Measurements from ENCODE around the gene CNOT4.
"Not testable (repeated sequence)": the region's sequence is repeated elsewhere in the genome, so short reads cannot be mapped to it uniquely, and the experiment has no call there.

CNOT4 gene

DNA sequence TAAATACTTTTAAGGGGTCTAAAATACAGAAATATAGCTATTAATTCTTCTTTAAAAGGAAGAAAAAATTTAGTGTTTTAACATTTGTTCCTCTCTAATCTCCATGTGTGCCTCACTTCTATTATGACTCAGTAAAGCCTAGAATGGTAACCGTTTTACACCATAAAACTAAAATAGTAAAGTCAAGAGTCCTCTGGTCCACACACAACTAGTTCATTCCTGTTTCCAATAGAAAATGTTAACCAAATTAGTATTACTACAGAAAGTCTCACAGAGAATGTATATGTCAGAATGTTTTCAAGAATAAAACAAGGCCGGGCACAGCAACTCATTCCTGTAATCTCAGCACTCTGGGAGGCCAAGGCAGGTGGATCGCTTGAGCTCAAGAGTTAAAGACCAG lies 55.8 kb downstream of the CNOT4 start:
- DNase-seq (ENCODE audit: low read depth in 2 of 3, low spot score in 1 of 3), result no peak

DNA sequence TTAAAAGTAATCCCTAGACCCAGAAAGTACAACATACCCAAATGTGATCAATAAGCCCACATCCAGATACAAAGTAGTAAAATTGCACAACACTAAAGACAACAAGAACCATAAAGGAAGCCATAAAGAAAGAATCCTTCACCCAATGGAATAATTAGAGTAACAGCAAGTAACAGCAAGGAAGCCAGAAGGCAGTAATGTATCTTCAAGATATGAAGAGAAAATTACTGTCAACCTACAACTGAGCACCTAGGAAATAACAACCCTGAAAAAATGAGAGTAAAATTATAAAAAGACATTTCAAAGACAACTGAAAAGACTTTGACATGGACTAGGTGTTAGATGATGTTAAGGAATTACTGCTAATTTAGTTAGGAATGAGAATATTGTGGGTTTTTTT lies 60.5 kb downstream of the CNOT4 start:
- DNase-seq (ENCODE audit: low read depth in 2 of 3, low spot score in 1 of 3), result no peak

DNA sequence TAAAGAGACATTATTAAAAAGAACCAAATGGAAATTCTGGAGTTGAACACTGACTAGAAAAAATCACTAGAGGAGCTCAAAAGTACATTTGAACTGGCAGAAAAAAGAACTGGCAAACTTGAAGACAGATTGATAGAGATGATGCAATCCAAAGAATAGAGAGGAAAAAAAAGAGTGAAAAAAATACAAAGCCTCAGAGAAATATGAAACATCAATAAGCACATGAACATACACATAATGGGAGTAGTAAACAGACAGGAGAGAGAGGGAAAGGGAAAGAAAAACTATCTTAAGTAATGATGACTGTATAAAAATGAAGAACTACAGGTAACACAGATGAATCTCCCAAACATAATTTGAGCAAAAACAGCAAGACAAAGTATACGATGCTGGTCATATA lies 61.1 kb downstream of the CNOT4 start:
- DNase-seq (ENCODE audit: low read depth in 2 of 3, low spot score in 1 of 3), result no peak

DNA sequence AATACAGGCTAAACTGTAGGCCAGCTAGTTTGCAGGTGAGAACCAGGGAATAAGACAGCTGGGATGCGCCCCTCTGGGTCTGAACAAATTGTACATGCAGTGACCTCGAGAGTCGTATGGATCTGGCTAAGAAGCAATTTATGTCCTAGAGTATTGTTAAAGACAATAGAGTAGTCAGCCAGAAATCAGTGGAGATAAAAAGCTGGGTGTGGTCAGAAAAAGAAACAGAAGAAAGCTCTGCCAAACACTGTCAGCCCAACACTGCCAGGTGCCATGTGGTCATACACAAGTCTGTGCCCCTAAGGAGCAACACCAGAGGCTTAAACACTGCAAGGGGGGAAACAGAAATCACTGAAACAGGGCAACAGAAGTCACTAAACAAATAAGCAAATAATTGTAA lies 62.2 kb downstream of the CNOT4 start:
- no peak for DNase-seq (ENCODE audit: low read depth in 2 of 3, low spot score in 1 of 3)

DNA sequence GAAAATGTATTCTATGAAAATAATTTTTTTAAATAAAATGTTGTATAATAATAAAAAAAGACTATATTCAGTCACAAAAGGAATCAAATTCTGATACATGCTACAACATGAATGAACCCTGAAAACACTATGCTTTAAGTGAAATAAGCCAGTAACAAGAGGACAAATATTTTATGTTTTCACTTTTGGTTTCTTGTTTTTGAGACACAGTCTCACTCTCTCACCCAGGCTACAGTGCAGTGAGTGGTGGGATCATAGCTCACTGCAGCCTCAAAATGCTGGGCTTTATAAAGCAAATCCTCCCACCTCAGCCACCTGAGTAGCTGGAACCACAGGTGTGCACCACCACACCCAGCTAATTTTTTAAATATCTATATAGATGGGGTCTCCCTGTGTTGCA lies 64.2 kb downstream of the CNOT4 start:
- no peak for DNase-seq (ENCODE audit: low read depth in 2 of 3, low spot score in 1 of 3)

DNA sequence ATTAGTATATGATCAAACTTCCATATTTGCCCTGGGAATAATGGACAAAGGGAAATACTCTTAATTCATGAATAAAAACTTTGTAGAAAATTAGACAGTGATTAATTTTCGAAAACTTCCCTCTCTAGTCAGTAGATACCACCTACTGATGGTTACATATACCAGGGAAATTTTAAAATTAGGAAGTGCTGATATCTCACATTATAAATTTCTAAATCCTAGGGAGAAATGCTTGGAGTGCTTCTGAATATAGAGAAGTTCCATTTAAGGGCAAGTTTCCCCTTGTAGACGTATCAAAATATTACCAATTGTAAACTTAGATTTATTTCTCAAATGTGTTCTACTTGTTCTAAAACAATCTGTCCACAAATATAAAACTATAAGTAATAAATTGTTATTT lies 64.6 kb downstream of the CNOT4 start:
- not testable (repeated sequence) for DNase-seq (ENCODE audit: low read depth in 2 of 3, low spot score in 1 of 3)

DNA sequence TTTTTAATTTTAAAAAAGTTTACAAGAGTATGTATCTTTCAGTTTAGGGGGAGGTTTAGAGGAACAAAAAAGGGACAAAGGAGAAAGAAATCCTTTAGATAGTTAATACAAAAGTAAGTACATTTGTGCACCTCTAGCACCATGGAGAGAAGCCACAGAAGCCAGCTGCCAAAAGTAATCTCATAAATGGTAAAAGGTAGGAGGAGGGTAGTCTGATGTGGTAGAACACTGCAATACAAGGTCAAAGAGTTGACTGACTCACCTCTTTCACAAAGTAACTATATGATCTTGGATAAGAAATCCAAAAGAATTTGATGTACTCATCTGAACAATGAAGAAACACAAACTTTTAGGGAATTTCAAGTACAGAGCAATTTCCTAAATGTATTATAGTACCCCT lies 68.1 kb downstream of the CNOT4 start:
- no peak for DNase-seq (ENCODE audit: low read depth in 2 of 3, low spot score in 1 of 3)

DNA sequence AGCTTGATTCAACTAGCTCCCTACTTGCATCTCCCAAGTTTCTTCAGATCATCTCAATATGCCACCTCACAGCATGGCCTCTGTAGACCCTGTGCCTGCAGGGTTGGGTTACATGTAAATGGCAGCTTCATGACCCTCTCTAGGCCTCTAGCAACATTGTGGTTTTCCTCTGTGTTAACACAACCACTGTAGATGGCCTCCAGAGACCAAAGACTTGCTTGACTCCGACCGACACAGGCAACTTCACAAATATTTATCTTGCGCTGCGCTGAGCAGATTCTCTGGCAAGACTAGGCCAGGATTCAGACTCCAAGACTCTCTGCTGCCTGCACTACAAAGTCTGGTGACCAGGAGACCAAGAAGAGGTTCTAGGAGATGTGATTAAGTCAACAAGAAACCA lies 75.9 kb downstream of the CNOT4 start:
- no peak for DNase-seq (ENCODE audit: low read depth in 2 of 3, low spot score in 1 of 3)

DNA sequence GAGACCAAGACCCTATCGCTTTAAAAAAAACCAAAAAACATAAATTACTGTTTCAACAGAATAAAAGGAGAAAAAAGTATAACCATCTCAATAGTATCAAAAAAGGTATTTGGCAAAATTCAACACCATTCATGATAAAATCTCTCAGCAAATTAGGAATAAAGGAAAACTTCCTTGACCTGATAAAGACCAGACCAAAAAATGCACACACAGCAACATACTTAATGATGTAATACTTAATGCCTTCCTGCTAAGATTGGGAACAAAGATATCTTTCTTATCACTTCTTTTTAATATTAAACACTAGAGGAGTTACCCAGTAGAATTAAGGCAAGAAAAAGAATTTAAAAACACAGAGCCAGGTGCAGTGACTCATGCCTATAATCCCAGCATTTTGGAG lies 79.3 kb downstream of the CNOT4 start:
- no peak for DNase-seq (ENCODE audit: low read depth in 2 of 3, low spot score in 1 of 3)

DNA sequence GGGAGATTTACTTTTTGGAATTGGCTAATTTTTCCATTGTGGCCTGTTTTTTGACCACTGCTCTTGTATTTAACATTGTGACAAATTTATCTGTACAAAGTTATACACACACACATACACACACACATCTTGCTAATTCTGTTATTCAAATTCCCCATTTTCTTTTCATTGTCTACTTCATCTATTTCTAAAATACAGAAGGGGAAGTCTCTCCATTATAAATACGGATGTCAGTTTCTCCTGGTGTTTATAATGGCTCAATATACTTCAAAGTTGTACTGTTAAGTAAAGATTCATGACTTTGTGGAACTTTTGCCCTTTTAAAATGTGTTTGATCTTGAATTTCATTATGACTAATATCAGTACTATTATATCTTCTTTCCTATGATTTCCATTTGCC lies 81.0 kb downstream of the CNOT4 start:
- DNase-seq (ENCODE audit: low read depth in 2 of 3, low spot score in 1 of 3), result no peak

DNA sequence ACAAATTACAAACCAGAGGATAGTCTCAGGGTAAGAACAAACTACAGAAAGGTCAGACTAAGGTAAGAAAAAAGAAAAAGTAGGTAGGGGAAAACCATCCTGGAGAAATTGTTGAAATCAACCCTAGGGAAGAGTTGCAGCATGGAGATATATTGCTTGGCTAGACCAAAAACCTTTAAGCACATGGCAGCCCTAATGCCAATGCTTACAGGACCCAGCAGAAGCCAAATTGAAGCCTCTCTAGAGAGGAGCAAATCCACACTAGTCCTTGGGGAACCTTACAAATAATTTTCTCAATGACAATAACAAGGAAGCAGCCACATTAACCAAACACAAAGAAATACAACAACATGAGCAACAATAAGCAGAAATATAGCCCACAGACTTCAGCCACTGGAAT lies 81.9 kb downstream of the CNOT4 start:
- DNase-seq (ENCODE audit: low read depth in 2 of 3, low spot score in 1 of 3), result no peak

DNA sequence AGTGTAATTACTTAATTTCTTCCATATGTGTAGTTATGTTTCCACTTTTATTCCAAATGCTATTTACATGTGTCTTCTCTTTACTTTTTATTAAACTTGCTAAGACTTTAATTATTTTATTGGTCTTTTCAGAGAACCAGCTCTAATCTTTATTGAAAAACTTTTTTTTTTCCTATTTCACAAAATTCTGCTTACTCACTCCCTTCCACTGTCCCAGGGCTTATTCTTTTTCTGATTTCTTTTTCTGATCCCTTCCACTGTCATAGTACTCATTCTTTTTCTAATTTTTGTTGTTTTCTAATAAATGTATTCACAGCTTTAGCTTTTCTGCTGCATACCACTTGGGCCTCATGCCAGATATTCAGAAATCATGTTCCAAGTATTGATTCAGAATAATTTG lies 82.7 kb downstream of the CNOT4 start:
- DNase-seq (ENCODE audit: low read depth in 2 of 3, low spot score in 1 of 3), result no peak

DNA sequence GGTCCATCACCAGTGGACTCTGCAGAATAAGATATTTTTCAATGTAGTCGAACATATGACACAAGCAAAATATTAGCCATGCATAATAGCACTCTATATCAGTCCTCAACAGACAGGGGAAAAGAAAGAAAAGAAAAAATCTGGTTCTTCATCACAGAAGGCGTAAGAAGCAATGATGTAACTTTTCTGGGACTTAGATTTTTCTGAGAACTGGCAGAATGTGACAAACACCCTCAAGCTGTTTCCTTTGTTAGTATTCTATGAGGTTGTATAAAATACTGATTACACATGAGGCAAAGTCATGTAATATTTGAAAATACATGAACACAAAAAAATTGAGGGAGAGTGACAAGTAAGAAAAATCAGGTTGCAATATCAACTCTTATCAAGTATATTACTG lies 84.9 kb downstream of the CNOT4 start:
- DNase-seq (ENCODE audit: low read depth in 2 of 3, low spot score in 1 of 3), result no peak

DNA sequence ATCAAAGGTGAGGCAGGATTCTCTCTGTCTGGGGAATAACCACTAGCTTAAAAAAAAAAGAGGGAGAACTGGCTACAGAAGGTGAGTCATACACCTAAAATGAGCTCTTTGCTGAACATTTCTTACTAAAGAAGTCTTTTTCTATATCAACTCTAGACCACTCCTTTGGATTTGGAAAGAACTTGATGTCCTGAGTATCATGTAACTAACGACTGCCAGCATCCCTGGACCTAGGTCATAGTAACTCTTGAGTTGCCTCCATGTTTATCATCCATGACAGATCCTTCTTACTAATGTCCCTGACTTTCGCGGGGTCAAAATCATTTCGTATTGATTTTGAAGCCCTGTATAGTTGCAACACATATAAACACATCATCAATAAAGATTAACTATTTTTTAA lies 89.1 kb downstream of the CNOT4 start:
- DNase-seq (ENCODE audit: low read depth in 2 of 3, low spot score in 1 of 3), result no peak

DNA sequence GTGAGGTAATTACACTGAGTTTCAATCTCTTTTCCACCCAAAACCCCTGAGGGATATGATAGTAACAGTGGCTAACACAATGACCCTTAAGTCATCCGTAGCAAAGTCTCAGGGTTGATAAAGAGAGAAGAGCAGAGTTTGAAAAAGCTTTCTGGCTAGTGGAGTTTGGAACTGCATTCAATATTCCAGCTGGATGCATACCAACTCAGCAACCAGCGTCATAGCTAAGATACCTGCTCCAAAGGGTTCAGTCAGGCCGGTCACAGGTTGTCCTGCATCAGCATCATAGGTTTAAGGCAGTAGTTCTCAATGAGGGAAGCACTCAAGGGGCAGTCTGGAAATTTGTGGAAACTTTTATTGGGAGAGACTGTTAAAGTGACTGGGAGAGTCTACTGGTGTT lies 93.5 kb downstream of the CNOT4 start:
- no peak for DNase-seq (ENCODE audit: low read depth in 2 of 3, low spot score in 1 of 3)

DNA sequence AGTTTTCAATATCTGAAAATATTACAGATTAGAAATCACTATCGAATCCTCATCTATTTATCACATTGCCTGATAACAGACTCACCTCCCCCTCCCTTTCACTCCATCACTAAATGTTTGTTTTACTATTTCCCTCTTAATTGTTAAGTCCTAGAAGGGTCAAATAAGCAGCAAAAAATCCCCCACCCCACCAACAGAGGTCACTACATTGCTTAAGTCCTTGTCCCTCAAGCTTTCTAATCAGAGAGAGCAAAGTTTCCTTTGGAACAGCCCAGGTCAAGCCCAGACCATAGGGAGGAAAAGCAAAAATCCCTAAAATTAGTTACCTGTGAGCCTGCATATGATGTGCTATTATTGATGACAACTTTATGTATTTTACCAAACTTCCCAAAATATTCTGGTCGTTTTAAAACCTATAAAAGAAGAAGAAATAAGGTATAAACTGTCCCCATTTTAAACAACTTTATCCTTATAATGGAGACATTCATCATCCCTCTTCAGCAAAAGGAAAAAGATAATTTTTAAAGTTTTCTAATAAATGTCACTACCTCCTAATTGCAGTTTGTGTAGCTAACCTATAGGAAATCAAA lies 95.0 kb downstream of the CNOT4 start:
- peak in 2 of 3 donors; percentile 17 to 20 for DNase-seq (ENCODE audit: low read depth in 2 of 3, low spot score in 1 of 3)

DNA sequence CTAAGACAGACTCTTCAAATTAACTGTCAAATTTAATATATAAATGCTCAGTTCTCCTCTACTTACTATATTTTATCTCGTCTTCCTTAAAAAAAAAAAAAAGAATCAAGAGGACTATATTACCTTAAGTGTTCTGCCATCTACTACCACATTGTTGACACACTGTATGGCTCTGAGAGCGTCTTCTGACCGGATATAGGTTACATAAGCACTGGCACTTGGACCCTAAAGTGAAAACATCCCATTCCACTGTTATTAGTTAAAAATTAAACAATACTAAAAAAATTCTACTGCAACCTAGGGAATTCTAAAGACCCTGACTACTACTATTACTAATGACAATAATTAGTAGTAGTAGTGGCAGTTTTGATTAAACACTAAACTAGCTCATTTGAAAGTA lies 95.7 kb downstream of the CNOT4 start:
- no peak for DNase-seq (ENCODE audit: low read depth in 2 of 3, low spot score in 1 of 3)

DNA sequence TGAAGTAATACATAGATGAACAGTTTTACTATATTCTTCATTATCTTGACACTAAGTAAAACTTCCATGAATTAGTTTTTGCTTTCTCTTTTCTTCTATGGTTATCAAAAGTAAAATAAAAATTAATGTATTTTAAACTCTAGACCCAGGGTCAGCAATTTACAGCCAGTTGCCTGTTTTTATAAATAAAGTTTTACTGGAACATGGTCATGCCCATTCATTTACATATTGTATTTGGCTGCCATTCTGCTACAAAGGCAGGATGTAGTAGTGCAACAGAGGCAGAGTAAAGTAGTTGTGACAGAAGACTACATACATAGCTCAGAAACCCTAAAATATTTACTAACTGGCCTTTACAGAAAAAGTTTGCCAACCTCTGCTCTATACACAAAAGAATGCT lies 98.8 kb downstream of the CNOT4 start:
- DNase-seq (ENCODE audit: low read depth in 2 of 3, low spot score in 1 of 3), result no peak

DNA sequence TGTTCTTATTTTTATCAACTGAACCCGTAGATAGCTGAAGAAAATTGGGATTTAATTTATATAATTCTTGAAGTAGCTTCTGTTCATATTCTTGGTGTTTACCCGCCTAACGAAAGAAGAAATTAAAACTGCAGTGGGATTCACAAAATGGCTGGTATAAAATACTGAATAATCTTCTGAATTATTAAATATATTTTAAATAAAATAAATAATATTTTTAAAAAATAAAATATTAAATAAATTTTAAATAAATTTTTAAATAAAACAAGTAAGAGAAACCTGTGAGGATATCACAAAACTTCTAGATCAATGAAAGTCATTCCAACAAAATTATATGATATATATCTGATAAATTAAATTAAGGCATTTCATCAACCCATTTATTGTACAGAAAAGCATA lies 99.4 kb downstream of the CNOT4 start:
- no peak for DNase-seq (ENCODE audit: low read depth in 2 of 3, low spot score in 1 of 3)

DNA sequence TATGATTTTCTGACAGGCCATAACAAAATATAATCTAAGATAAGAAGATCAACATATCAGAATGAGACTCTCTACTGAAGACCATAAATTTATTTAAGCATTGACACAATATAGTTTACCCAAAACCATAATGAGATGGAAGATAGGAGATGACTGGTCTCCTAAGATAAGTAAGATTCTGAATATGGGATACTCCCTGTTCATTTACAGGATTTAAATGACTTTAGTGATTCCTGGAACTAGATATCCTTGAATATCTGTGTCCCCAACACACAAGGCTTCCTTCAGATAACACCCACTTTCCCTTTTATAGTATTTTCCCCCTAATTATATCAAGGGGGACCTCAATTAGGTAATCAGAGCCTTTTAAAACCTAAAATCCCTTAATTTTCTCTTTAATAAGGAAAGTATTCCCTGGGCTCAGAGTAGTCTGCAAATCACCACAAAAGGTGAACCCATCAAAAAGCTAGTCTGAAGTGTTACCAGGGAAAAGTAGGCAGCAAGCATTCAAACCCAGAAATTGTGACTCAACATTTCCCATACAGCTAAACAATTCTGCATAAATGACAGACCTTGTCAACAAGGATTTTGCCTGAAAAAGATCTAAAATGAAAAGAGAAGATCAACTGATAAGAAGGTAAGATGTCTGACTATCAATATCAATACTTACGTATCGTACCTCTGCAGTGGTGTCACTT lies 99.9 kb downstream of the CNOT4 start:
- DNase-seq (ENCODE audit: low read depth in 2 of 3, low spot score in 1 of 3), result no peak

DNA sequence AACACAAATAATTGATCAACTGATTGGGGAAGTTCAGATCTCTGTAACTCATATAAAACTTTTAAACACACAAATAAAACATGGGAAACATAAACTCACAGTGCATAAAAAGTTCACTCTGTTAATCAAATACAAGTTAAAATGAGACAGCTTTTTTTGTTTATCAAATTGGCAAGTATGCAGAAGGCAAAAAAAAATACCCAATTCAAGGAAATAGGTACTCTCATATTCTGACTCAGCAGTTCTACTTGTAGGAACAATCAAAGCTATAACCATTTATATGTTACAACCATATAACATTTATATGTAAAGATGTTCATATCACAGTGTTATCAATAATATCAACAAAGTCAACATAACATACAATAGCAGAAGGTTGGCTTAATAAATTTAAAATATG lies 102.0 kb downstream of the CNOT4 start:
- no peak for DNase-seq (ENCODE audit: low read depth in 2 of 3, low spot score in 1 of 3)

DNA sequence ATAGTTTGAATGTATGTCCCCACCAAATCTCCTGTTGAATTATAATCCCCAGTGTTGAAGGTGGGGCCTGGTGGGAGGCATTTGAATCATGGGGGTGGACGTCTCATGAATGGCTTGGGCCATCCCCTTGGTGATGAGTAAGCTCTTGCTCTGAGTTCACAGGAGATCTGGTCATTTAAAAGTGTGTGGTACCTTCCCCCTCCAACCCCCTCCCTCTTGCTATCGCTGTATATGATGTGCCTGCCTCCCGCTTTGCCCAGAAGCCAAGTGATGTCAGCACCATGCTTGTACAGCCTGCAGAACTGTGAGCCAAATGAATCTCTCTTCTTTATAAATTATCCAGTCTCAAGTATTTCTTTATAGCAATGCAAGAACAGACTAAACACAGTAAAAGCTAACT lies 103.0 kb downstream of the CNOT4 start:
- DNase-seq (ENCODE audit: low read depth in 2 of 3, low spot score in 1 of 3), result no peak

DNA sequence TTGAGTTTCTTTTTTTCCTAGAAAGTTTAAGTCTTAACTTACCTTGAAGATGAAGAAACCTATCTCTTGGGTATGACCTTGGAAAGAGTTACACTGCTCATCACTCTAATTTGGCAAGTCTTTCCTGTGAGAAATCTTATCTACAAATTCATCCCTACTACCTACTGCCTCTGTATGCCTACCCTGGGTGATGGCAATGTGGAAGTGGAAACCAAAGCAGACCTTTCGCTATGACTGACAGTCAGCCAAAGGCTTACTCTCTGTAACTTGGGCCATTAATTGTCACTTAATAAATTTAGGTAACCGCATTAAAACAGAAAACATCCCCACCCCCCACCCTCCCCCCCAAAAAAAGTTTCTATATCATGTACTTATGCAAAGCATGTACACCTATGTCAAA lies 103.9 kb downstream of the CNOT4 start:
- no peak for DNase-seq (ENCODE audit: low read depth in 2 of 3, low spot score in 1 of 3)

Measured in stimulated activated CD4-positive, alpha-beta T cell treated with anti-CD3 and anti-CD28 coated beads, Interleukin-12 subunit alpha, Interleukin-12 subunit beta, amount 100 ng/mL, for 48 hours (primary cell).